Measurements from ENCODE around the gene SLC17A4.

The SLC17A4 gene

GRCh38 chr6:25816252-25816651, 61.7 kb downstream of the SLC17A4 start:
- no peaks in the 10 kb centered on the region for H3K36me3 Mint-ChIP-seq (ENCODE audit: low read depth)
- H3K9me3 Mint-ChIP-seq, result no peaks in the 10 kb centered on the region
- no peak overlapping the region for H3K4me3 Mint-ChIP-seq

GRCh38 chr6:25821341-25821740, 66.8 kb downstream of the SLC17A4 start:
- Mint-ChIP-seq H3K9me3 (peaks cover 10% of the 10 kb centered on the region), H3K4me1 (ENCODE audit: low read depth) (peaks cover 10% of the 10 kb centered on the region)

More at GRCh38 chr6:25816252-25816651, 61.7 kb downstream of the SLC17A4 start:
- Mint-ChIP-seq H3K4me1 (ENCODE audit: low read depth) (peaks cover 3% of the 10 kb centered on the region), H3K27me3 (ENCODE audit: low read depth) (peaks cover 34% of the 10 kb centered on the region), H3K27ac (no peak overlapping the region)

GRCh38 chr6:25829375-25829774, 74.8 kb downstream of the SLC17A4 start:
- H3K4me1 Mint-ChIP-seq (ENCODE audit: low read depth), result peaks cover 8% of the 10 kb centered on the region

More at GRCh38 chr6:25821341-25821740, 66.8 kb downstream of the SLC17A4 start:
- H3K27ac Mint-ChIP-seq, result no peak overlapping the region
- H3K36me3 Mint-ChIP-seq (ENCODE audit: low read depth), result peaks cover 4% of the 10 kb centered on the region
- H3K4me3 Mint-ChIP-seq, result no peak overlapping the region
- H3K27me3 Mint-ChIP-seq (ENCODE audit: low read depth), result peaks cover 32% of the 10 kb centered on the region

GRCh38 chr6:25830458-25830857, 75.9 kb downstream of the SLC17A4 start:
- Mint-ChIP-seq H3K27ac (no peak overlapping the region), H3K4me1 (ENCODE audit: low read depth) (peaks cover 8% of the 10 kb centered on the region), H3K4me3 (no peak overlapping the region), H3K9me3 (peaks cover 10% of the 10 kb centered on the region), H3K36me3 (ENCODE audit: low read depth) (peaks cover 2% of the 10 kb centered on the region), H3K27me3 (ENCODE audit: low read depth) (peaks cover 19% of the 10 kb centered on the region)

More at GRCh38 chr6:25829375-25829774, 74.8 kb downstream of the SLC17A4 start:
- H3K9me3 Mint-ChIP-seq, result peaks cover 11% of the 10 kb centered on the region
- no peak overlapping the region for H3K27ac Mint-ChIP-seq
- peaks cover 4% of the 10 kb centered on the region for H3K36me3 Mint-ChIP-seq (ENCODE audit: low read depth)
- no peak overlapping the region for H3K4me3 Mint-ChIP-seq
- peaks cover 26% of the 10 kb centered on the region for H3K27me3 Mint-ChIP-seq (ENCODE audit: low read depth)

All from T-helper 1 cell treated with Interleukin-12 subunit alpha and Interleukin-12 subunit beta and Interleukin-4 antibody, amounts not matched to agents 30 μg/mL and 1 μg/mL, for 36 hours (primary cell).